Fibroblast of skin of back (primary cell): ENCODE measurements around the gene SCIN.
A peak's percentile ranks its signal among the peaks of the same experiment; 100 is the strongest.
"Not testable (repeated sequence)": the region's sequence is repeated elsewhere in the genome, so short reads cannot be mapped to it uniquely, and the experiment has no call there.

ENCODE experiments used
- DNase-seq: peaks from one replicate; pipeline ENCODE4 v3.0.0-alpha.2; 2013

The SCIN gene

GRCh38 chr7:12688485-12689170 is 118.1 kb downstream of the SCIN start:
- not testable (repeated sequence) for DNase-seq

GRCh38 chr7:12689451-12689850 is 118.9 kb downstream of the SCIN start:
- no peak for DNase-seq

GRCh38 chr7:12690041-12690878 is 119.7 kb downstream of the SCIN start:
- DNase-seq: no peak

GRCh38 chr7:12691388-12691787 is 120.9 kb downstream of the SCIN start:
- not testable (repeated sequence) for DNase-seq

- no peak for DNase-seq
Measured at GRCh38 chr7:12692035-12692434, 121.5 kb downstream of the SCIN start.

GRCh38 chr7:12692479-12693259 is 122.1 kb downstream of the SCIN start:
- DNase-seq: no peak

- DNase-seq: no peak
Measured at GRCh38 chr7:12694817-12695216, 124.3 kb downstream of the SCIN start.

- no peak for DNase-seq
Measured at GRCh38 chr7:12695965-12696364, 125.4 kb downstream of the SCIN start.

- DNase-seq: no peak
Measured at GRCh38 chr7:12699299-12699698, 128.8 kb downstream of the SCIN start.

GRCh38 chr7:12701433-12701832 is 130.9 kb downstream of the SCIN start:
- no peak for DNase-seq

GRCh38 chr7:12703881-12704280 is 133.4 kb downstream of the SCIN start:
- peak; percentile 19 for DNase-seq

GRCh38 chr7:12705878-12706277 is 135.4 kb downstream of the SCIN start:
- DNase-seq: no peak

GRCh38 chr7:12706900-12707536 is 136.5 kb downstream of the SCIN start:
- DNase-seq: peak; percentile 62

- no peak for DNase-seq
Measured at GRCh38 chr7:12708314-12708713, 137.8 kb downstream of the SCIN start.
